KMS-11 (cell line): ENCODE results near the gene OR51B4.

Experiments used
- H2AFZ ChIP-seq: fragments of 200-600 bp; sonication (generic); 2 replicates; pipeline ENCODE4 v1.6.1; 2016; ENCODE audit warnings: antibody characterized with exemption, mixed run types, low read depth
- H3K27ac ChIP-seq: fragments of 200-600 bp; sonication (generic); 2 replicates; pipeline ENCODE4 v1.6.1; 2016; ENCODE audit warnings: mild to moderate bottlenecking, mixed run types
- H3K27me3 ChIP-seq: fragments of 200-600 bp; sonication (generic); 2 replicates; pipeline ENCODE4 v1.6.1; 2017; ENCODE audit warnings: mild to moderate bottlenecking, low read depth, mixed run types, moderate library complexity; ENCODE audit not compliant: insufficient read depth
- H3K36me3 ChIP-seq: fragments of 200-600 bp; sonication (generic); 2 replicates; pipeline ENCODE4 v1.6.1; 2017; ENCODE audit warnings: mild to moderate bottlenecking, mixed run types; ENCODE audit not compliant: insufficient read depth
- H3K4me1 ChIP-seq: fragments of 200-600 bp; sonication (generic); 2 replicates; pipeline ENCODE4 v1.6.1; 2016; ENCODE audit warnings: mild to moderate bottlenecking, low read depth, mixed run types; ENCODE audit not compliant: poor library complexity, severe bottlenecking
- H3K4me2 ChIP-seq: fragments of 200-600 bp; sonication (generic); 2 replicates; pipeline ENCODE4 v1.7.0; 2016; ENCODE audit warnings: mild to moderate bottlenecking, mixed run types
- H3K4me3 ChIP-seq: fragments of 200-600 bp; sonication (generic); IDR thresholded peaks from 2 replicates; pipeline ENCODE4 v1.6.1; 2017; ENCODE audit warnings: low read depth, low read length, mixed read lengths; ENCODE audit not compliant: insufficient read depth
- H3K79me2 ChIP-seq: fragments of 200-600 bp; sonication (generic); 2 replicates; pipeline ENCODE4 v1.6.1; 2016; ENCODE audit warnings: low read depth, mixed run types; ENCODE audit not compliant: insufficient read depth
- H3K9ac ChIP-seq: fragments of 200-600 bp; sonication (generic); 2 replicates; pipeline ENCODE4 v1.6.1; 2016; ENCODE audit warnings: mild to moderate bottlenecking, mixed run types
- H4K20me1 ChIP-seq: fragments of 200-600 bp; sonication (generic); 2 replicates; pipeline ENCODE4 v1.6.1; 2016; ENCODE audit warnings: mild to moderate bottlenecking, mixed run types; ENCODE audit not compliant: insufficient read depth
- CTCF ChIP-seq: fragments of 200-600 bp; sonication (generic); conservative IDR thresholded peaks from 2 replicates; pipeline ENCODE4 v1.6.1; 2017; ENCODE audit warnings: low read depth, mild to moderate bottlenecking, antibody characterized with exemption, low read length, moderate library complexity, mixed read lengths

Gene OR51B4

GRCh38 chr11:5280582-5281102 is 21.1 kb downstream of the OR51B4 start:
- Histone ChIP-seq H3K36me3 (no peaks in the 10 kb centered on the region), H3K79me2 (no peaks in the 10 kb centered on the region), H3K27me3 (no peaks in the 10 kb centered on the region), H4K20me1 (no peaks in the 10 kb centered on the region), H3K4me3 (no peak overlapping the region), H3K4me2 (peak overlapping the region; percentile 3; the same call in 1 of the 2 replicates), H3K9ac (no peak overlapping the region), H2AFZ (peak overlapping the region; percentile 24; the same call in 1 of the 2 replicates), H3K4me1 (peaks cover 14% of the 10 kb centered on the region), H3K27ac (peak overlapping the region; percentile 27; the same call in 1 of the 2 replicates)
- no peak for TF ChIP-seq CTCF

- H3K4me3 ChIP-seq, result no peak overlapping the region
- H3K36me3 ChIP-seq, result no peaks in the 10 kb centered on the region
- TF ChIP-seq CTCF, result no peak
- H3K9ac ChIP-seq, result no peak overlapping the region
- no peak overlapping the region for H2AFZ ChIP-seq
- H3K4me1 ChIP-seq, result peaks cover 14% of the 10 kb centered on the region
- H3K27me3 ChIP-seq, result no peaks in the 10 kb centered on the region
- no peak overlapping the region for H3K4me2 ChIP-seq
- no peaks in the 10 kb centered on the region for H4K20me1 ChIP-seq
- H3K27ac ChIP-seq, result no peak overlapping the region
- no peaks in the 10 kb centered on the region for H3K79me2 ChIP-seq
Observed at GRCh38 chr11:5279471-5280090, 22.2 kb downstream of the OR51B4 start.

GRCh38 chr11:5277807-5278382 is 23.9 kb downstream of the OR51B4 start:
- H4K20me1 ChIP-seq, result no peaks in the 10 kb centered on the region
- TF ChIP-seq CTCF, result no peak
- no peaks in the 10 kb centered on the region for H3K79me2 ChIP-seq
- H3K4me2 ChIP-seq, result no peak overlapping the region
- H3K36me3 ChIP-seq, result no peaks in the 10 kb centered on the region
- no peak overlapping the region for H3K27ac ChIP-seq
- H3K9ac ChIP-seq, result no peak overlapping the region
- peaks cover 14% of the 10 kb centered on the region for H3K4me1 ChIP-seq
- no peak overlapping the region for H2AFZ ChIP-seq
- no peak overlapping the region for H3K4me3 ChIP-seq
- H3K27me3 ChIP-seq, result no peaks in the 10 kb centered on the region

- no peaks in the 10 kb centered on the region for H3K36me3 ChIP-seq
- no peaks in the 10 kb centered on the region for H3K27me3 ChIP-seq
- no peaks in the 10 kb centered on the region for H3K79me2 ChIP-seq
- peaks cover 14% of the 10 kb centered on the region for H3K4me1 ChIP-seq
- no peak overlapping the region for H2AFZ ChIP-seq
- H4K20me1 ChIP-seq, result no peaks in the 10 kb centered on the region
- no peak overlapping the region for H3K9ac ChIP-seq
- no peak overlapping the region for H3K4me2 ChIP-seq
- no peak overlapping the region for H3K27ac ChIP-seq
- no peak for TF ChIP-seq CTCF
- H3K4me3 ChIP-seq, result no peak overlapping the region
Observed at GRCh38 chr11:5276697-5277096, 25.0 kb downstream of the OR51B4 start.
